ENCODE data around the gene TTC12.

- TF ChIP-seq CTCF (IDR thresholded peaks at IDR 0.05), result no peak
- no peak for TF ChIP-seq POLR2A (IDR thresholded peaks at IDR 0.05)
Measured at GRCh38 chr11:113331441-113331840, 17.1 kb downstream of the TTC12 start.
